Upper lobe of left lung (tissue), 4 donors: ENCODE results near the gene GPR150.

Experiments
- EP300 ChIP-seq, 4 donors: sonication (generic); formaldehyde crosslinking; IDR thresholded peaks; one replicate each; pipeline ENCODE4 v1.5.1; 2017; ENCODE audit warnings: antibody characterized with exemption in 4 of 4, control low read depth in 2 of 4
- POLR2A ChIP-seq, 4 donors: fragments of 450-650 bp; IDR thresholded peaks; one replicate each; pipeline ENCODE4 v1.5.1; 2016 to 2017; ENCODE audit warnings: antibody characterized with exemption in 4 of 4, mild to moderate bottlenecking in 2 of 4
- POLR2AphosphoS5 ChIP-seq, 2 donors: sonication (generic); formaldehyde crosslinking; IDR thresholded peaks; one replicate each; pipeline ENCODE4 v1.5.1; 2017; ENCODE audit warnings: antibody characterized with exemption in 2 of 2
- TF ChIP-seq, protein P1 (sequence below), 6 experiments: fragments of 450-650 bp in 4 of 6; fragments of 200-600 bp in 2 of 6; sonication (generic) in 2 of 6; IDR thresholded peaks; one replicate each; pipeline ENCODE4 v1.5.1; 2016 to 2019; ENCODE audit warnings: antibody characterized with exemption in 6 of 6

DNA sequence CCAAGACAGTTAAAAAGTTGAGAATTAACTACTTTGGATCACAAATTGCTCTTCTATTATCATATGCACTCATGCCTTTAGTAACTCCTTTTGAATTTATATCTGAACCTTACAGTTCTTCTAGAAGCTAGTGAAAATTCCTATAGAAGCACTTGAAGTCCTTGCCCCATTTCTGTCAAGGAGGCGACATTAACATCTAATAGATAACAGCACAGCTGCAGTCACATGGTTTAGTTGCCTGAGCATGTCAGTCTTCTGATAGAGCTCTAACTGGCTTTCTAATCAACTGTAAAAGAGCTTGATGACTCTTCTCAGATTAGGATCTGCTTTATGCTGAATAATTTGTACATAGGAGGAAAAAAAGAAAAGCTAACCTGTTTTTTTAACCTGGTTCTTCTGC, 35.7 kb downstream of the GPR150 start:
- TF ChIP-seq, protein P1, sequence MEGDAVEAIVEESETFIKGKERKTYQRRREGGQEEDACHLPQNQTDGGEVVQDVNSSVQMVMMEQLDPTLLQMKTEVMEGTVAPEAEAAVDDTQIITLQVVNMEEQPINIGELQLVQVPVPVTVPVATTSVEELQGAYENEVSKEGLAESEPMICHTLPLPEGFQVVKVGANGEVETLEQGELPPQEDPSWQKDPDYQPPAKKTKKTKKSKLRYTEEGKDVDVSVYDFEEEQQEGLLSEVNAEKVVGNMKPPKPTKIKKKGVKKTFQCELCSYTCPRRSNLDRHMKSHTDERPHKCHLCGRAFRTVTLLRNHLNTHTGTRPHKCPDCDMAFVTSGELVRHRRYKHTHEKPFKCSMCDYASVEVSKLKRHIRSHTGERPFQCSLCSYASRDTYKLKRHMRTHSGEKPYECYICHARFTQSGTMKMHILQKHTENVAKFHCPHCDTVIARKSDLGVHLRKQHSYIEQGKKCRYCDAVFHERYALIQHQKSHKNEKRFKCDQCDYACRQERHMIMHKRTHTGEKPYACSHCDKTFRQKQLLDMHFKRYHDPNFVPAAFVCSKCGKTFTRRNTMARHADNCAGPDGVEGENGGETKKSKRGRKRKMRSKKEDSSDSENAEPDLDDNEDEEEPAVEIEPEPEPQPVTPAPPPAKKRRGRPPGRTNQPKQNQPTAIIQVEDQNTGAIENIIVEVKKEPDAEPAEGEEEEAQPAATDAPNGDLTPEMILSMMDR (IDR thresholded peaks at IDR 0.05) = no peak
- TF ChIP-seq POLR2AphosphoS5 (IDR thresholded peaks at IDR 0.05) (no peak), POLR2A (IDR thresholded peaks at IDR 0.05) (no peak), EP300 (IDR thresholded peaks at IDR 0.05) (no peak)
